Motor neuron (in vitro differentiated cells): ENCODE results near the gene SQOR. TPM values are rescaled to one million over a fixed set of nuclear protein-coding genes. Genes with fewer than 3 reads are reported as not detected.

ENCODE experiments used
- ATAC-seq, 8 experiments: fragments of 200-7000 bp; cut with Tn5 transposase; replicated peaks in 6 of 8; 2 replicates each; pipeline ENCODE4 v1.8.0; 2021; ENCODE audit warnings: mild to moderate bottlenecking in 8 of 8, moderate library complexity in 8 of 8
- H3K27ac ChIP-seq, 2 donors: fragments of 250-450 bp; sonication (Bioruptor Pico); 2 replicates each; pipeline ENCODE4 v1.9.0; 2021; ENCODE audit warnings: antibody characterized with exemption in 2 of 2, mild to moderate bottlenecking in 2 of 2, moderate library complexity in 1 of 2
- H3K4me1 ChIP-seq, 2 donors: fragments of 250-450 bp; sonication (Bioruptor Pico); replicated peaks in 1 of 2; 2 replicates each; pipeline ENCODE4 v1.6.1; 2021; ENCODE audit warnings: antibody characterized with exemption in 2 of 2, mild to moderate bottlenecking in 2 of 2, moderate library complexity in 1 of 2
- H3K4me3 ChIP-seq, 5 donors: fragments of 250-450 bp; sonication (Bioruptor Pico); 2 replicates each; pipeline ENCODE4 v1.9.0; 2021; ENCODE audit warnings: antibody characterized with exemption in 5 of 5, mild to moderate bottlenecking in 5 of 5, moderate library complexity in 4 of 5
- WGBS, 10 experiments: fragments of 450-650 bp; shearing (Covaris generic); methylation state at CpG; one replicate each; pipeline ENCODE4 v1.0.0; 2022; 5-methylcytosine and 5-hydroxymethylcytosine counted together
- in situ Hi-C, 9 experiments: fragments of 400-800 bp; cut with MboI; loops; one replicate each; pipeline ENCODE4 v1.15.0; 2021; ENCODE audit warnings: low sequenced_read_pairs in 9 of 9, low pct_unique_long_range_greater_than_20kb in 2 of 9; ENCODE audit not compliant: unreplicated experiment in 9 of 9
- total RNA-seq, 8 experiments: library from RNA; unstranded; fragments of 300-600 nt; gene quantifications; 2 replicates each; pipeline versions ENCODE4 v1.2.3 to v1.2.4, GENCODE V29; 2022

Gene SQOR
- total RNA-seq, 8 experiments from 2014 or later, result 0.33 to 36.9 (median 0.94) TPM

DNA sequence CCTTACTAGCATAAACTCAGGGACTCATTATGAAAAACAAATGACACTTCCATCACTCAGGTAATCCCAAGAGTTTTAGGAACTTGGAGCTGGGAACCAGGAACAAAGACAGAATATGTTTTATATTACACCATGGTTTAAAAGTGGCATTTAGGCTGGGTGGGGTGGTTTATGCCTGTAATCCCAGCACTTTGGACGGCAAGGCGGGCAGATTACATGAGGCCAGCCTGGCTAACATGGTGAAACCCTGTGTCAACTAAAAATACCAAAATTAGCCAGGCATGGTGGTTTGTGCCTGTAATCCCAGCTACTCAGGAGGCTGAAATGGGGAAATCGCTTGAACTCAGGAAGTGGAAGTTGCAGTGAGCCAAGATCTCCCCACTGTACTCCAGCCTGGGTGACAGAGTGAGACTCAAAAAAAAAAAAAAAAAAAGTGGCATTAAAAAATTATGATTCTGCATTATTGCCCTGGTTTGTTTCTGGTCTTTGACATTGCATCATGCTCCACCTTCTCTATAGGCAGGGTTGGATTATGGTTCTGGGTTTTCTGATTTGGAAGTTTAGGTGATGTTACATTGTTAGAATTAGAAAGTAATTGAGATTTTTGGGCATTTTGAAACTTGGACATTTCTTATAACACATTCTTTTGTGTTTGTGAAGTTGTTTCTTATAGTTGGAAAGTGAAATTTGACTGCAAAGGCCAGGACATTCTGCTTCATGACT, 19.0 kb downstream of the SQOR start:
- H3K4me3 ChIP-seq, result no peak overlapping the region
- no peak overlapping the region for H3K27ac ChIP-seq
- no peak for ATAC-seq
- no peaks in the 10 kb centered on the region for H3K4me1 ChIP-seq
- in situ Hi-C loops, result no loop called here
- 10 to 100% (median 89%) methylated on average over 1 to 3 of the region's 3 CpGs; no CpG with 5 or more reads in 2 of the 10 experiments for WGBS, 10 experiments

DNA sequence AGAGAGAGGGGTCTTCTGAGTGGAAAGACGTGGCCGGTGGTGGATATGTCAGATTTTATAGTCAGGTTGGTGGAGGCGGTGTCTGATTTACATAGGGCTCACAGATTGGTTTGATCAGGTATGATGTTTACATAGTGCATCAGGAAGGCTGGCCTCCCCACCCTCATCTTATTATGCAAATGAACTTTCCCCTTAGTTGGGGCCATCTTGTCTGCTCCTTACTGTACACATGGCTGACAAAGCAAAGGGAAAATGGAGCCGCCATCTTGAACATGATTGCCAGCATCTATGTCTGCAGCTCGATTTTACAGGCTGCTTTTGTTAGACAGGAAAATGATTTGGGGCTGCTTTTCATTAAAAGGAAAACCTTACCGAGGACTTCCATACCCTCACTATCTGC, 19.9 kb downstream of the SQOR start:
- 40 to 100% (median 82%) methylated on average over 1 to 6 of the region's 6 CpGs for WGBS, 10 experiments
- no peak overlapping the region for H3K27ac ChIP-seq
- no peak overlapping the region for H3K4me3 ChIP-seq
- H3K4me1 ChIP-seq, result no peaks in the 10 kb centered on the region
- no peak for ATAC-seq
- in situ Hi-C loops, result no loop called here

DNA sequence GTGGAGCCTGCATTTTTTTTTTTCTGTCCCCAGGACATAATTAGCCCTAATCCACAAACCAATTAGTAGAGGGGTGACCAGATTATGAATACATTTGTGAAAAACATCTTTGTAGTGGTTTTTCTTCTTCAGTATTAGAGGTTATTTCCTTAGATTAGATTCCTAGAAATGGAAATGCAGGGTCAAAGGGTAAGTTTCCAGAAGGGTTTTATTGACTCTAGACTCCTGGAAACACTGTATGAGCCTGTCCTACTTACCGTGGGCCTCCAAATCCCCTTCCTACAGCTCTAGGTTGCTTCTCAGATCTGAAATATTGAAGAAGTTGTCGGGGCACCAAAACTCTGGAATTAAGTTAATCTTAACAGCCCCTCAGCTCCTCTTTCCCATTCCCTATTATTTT, 22.4 kb downstream of the SQOR start:
- 69 to 93% (median 80%) methylated on average over 2 of the region's 2 CpGs; no CpG with 5 or more reads in 4 of the 10 experiments for WGBS, 10 experiments
- no peak for ATAC-seq
- no peak overlapping the region for H3K27ac ChIP-seq
- no peaks in the 10 kb centered on the region for H3K4me1 ChIP-seq
- in situ Hi-C loops, result no loop called here
- no peak overlapping the region for H3K4me3 ChIP-seq

DNA sequence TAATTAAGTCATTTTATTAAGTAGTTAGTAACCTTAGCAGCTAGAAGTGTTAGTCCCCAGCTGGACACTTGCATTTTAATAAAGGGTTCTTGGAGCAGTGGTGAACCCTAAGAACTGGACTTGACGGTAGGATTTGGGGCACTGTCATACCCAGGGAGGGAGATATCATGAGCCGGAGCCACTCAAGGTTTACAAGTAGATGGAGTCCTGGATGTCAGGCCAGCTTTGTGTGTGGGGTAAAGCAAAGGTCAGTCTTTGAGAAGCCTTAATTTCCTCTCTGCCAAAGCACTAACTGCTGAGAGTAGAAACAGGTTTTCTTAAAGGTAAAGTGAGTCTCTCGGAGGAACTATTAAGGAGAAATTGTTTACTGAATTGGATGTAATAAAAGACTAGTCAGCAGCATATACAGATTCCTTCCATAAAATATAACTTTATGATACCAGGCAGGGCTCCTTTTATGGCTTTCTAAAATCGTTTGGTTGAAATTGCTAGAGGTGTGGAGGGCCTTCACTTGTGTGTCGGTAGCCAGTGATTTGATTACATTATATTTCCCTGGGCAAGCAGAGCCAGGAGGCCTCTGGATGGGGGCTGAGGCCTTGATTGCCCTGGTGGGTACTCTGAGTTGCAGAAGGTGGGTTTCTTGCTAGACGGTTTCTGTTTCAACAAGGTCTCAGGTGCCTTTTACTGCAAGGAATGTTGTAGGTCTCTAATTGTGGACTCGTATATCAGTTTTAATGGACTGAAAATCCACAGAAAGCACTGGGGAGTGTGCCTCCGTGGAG, 23.1 kb downstream of the SQOR start:
- ATAC-seq, result peak in 1 of 8 experiments; percentile 11
- H3K27ac ChIP-seq, result no peak overlapping the region
- H3K4me1 ChIP-seq, result no peaks in the 10 kb centered on the region
- H3K4me3 ChIP-seq, result no peak overlapping the region
- in situ Hi-C loops, result no loop called here
- WGBS, 10 experiments, result 41 to 90% (median 77%) methylated on average over 2 to 7 of the region's 8 CpGs

DNA sequence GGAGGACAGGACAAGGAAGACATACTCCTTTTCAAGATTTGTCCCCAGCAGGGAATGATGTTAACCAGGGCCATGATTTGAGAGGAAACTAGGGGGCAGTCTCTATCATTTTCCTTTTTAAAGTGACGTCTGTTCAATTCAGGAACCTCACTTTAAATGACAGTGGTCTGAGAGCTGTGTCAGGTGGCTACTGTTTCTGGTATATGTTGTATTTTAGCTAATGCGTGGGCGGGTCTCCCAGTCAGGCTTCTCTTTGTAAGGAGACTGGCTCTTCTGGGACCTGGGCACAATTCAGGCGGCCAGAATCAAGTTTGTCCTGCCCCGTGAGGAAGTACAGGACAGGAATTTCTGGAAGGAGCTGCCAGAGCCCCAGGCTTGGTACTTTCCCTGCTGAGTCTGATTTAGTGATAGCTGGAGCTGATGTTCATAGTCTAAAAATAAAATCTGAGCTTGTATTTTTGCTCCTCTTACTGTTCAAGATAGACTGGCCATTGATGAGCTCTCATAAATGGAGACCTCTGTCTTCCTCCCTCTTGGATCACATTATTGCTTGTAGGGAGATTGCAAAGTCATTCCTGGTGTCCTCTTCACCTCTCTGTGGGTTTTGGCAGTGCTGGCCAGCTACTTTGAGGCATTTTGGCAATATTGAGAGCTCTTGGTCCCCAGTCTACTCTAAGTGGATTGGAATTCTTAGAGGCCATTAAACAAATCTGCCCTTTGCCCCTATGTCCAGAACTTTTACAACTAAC, 25.6 kb downstream of the SQOR start:
- 70 to 100% (median 76%) methylated on average over 1 to 5 of the region's 5 CpGs; no CpG with 5 or more reads in 3 of the 10 experiments for WGBS, 10 experiments
- Histone ChIP-seq H3K4me1 (peaks cover 0 to 2% of the 10 kb centered on the region in 2 donors), H3K4me3 (no peak overlapping the region), H3K27ac (no peak overlapping the region)
- in situ Hi-C loops, result no loop called here
- ATAC-seq, result no peak

DNA sequence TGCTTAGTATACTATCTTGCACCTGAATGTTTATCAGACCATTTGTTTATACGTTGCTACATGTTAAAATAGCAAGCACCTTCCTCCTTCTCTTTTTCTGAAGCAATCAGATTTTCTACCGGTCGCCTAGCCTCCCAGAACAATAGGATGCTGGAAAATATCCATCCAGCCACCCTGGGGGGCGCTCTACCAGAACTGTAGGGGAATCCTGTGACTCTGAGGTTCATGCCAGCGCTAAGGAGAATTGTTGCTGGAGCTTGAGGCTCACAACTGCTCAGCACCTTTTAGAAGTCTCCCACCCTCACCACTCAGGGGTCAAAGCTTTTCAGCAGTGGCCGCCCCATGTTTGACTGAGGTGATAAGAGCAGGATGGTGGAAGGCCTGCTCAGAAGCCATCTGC, 27.5 kb downstream of the SQOR start:
- Histone ChIP-seq H3K4me1 (peaks cover 0 to 2% of the 10 kb centered on the region in 2 donors), H3K27ac (no peak overlapping the region), H3K4me3 (no peak overlapping the region)
- WGBS, 10 experiments, result 0 to 100% (median 77%) methylated on average over 1 to 6 of the region's 6 CpGs; no CpG with 5 or more reads in 2 of the 10 experiments
- in situ Hi-C loops, result no loop called here
- no peak for ATAC-seq

DNA sequence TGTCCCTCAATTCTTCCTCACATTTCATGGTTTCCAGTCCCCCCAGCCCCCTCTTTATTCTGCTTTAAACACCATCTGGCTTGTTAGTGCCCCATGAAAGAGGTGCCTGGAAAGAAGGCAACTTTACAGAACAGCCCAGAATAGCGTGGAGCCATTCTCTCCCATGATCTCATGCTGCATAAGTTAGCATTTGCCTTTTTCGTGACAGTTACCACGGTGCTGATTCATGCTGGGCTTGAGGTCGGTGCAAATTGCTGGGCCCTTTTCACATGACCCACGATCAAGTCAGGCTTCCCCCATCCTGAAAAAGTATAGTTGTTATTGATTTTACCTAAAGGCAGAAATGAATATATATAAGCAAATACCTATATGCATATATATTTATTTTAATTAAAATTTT, 29.6 kb downstream of the SQOR start:
- 13 to 60% (median 20%) methylated on average over 1 to 5 of the region's 5 CpGs; no CpG with 5 or more reads in 5 of the 10 experiments for WGBS, 10 experiments
- in situ Hi-C loops, result no loop called here
- ATAC-seq, result peak; percentile 16 to 94 (median 82)
- Histone ChIP-seq H3K4me3 (no peak overlapping the region), H3K4me1 (peaks cover 0 to 2% of the 10 kb centered on the region in 2 donors), H3K27ac (no peak overlapping the region)

DNA sequence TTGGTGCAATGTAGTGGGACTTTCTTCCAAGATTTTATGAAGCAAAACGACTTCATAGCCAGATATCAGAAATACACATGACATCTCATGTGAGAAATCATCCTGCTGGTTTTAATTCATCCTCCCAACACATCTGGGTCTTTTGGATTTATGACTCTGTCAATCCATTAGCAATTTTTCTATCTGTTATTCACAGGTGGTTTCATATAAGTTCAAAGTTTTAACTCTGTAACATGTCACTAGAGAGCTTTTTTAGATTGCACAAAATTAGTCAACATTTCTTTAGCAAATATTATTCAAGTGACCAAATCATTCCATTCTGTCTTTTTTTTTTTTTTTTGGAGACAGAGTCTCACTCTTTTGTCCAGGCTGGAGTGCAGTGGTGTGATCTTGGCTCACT, 30.4 kb downstream of the SQOR start:
- Histone ChIP-seq H3K4me1 (peaks cover 0 to 2% of the 10 kb centered on the region in 2 donors), H3K4me3 (no peak overlapping the region), H3K27ac (no peak overlapping the region)
- 0 to 100% (median 31%) methylated on average over 1 of the region's 1 CpG; no CpG with 5 or more reads in 4 of the 10 experiments for WGBS, 10 experiments
- ATAC-seq, result no peak
- in situ Hi-C loops, result no loop called here

DNA sequence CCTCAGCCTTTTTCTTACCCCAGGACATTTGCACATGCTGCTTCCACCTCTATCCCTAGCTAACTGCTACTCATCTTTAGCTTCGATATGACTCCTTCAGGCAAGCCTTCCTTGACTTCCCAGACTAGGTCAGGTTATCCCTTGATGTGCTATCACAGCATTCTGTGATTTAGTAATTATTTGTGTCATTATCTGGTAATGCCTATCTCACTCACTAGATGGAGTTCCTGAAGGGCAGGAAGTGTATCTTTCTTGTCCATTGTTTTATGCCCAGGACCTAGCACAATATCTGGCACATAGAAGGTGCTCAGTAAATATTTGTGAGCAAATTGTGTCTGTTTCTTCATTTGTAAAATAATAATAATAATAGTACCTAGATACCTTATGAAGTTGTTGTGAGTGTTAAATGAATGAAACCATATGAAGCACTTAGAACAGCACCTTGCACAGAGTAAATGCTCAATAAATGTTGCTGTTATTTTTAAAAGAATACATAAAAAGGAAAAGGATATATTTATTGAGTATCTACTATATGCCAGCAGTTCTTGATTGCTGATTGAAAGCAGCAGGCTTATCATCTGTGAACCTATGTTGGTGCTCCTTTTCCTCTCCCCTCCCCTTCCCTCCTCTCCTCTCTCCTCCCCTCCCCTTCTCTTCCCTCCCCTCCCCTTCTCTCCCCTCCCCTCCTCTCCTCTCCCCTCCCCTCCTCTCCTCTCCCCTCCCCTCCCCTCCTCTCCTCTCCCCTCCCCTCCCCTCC, 31.5 kb downstream of the SQOR start:
- Histone ChIP-seq H3K4me3 (no peak overlapping the region), H3K27ac (no peak overlapping the region), H3K4me1 (peaks cover 2% of the 10 kb centered on the region in 2 donors)
- ATAC-seq, result no peak
- WGBS, 10 experiments, result 83 to 100% (median 83%) methylated on average over 1 of the region's 1 CpG; no CpG with 5 or more reads in 6 of the 10 experiments
- in situ Hi-C loops, result no loop called here

DNA sequence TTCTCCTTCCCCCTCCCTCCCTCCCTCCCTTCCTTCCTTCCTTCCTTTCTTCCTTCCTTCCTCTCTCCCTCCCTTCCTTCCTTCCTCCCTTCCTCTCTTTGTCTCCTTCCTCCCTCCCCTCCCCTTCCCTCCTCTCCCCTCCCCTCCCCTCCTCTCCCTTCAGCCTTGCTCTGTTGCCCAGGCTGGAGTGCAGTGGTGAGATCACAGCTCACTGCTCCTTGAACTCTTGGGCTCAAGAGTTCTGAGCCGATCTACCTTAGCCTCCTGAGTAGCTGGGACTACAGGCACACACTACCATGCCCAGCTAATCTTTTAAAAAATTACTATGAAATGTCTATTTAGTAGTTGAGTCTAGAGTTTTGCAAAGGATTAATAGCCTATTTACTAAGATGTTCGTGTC, 32.2 kb downstream of the SQOR start:
- Histone ChIP-seq H3K4me1 (peaks cover 2% of the 10 kb centered on the region in 2 donors), H3K27ac (no peak overlapping the region), H3K4me3 (no peak overlapping the region)
- in situ Hi-C loops, result no loop called here
- no peak for ATAC-seq
- WGBS, 10 experiments, result 43 to 100% (median 83%) methylated on average over 1 of the region's 2 CpGs; no CpG with 5 or more reads in 3 of the 10 experiments

DNA sequence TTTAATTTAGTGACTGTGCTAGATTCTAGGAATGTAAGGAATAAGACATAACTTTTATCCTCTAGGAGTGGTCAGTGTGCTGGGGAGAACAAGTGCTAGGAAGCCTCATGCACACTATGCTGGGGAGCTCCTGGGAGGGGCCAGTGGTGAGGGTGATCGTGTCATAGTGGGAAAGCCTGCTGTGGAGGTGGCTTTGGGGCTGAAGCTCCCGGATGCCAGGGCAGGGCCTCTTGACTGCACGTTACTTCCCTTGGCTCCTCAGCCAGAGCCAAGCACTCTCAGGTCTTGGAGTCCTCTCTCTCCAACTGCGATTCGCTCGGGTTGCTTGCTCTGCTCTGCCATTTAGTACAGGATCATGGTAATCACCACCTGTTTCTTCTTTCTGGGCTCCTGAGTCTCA, 33.6 kb downstream of the SQOR start:
- Histone ChIP-seq H3K4me1 (peaks cover 2% of the 10 kb centered on the region in 2 donors), H3K4me3 (no peak overlapping the region), H3K27ac (no peak overlapping the region)
- ATAC-seq, result no peak
- in situ Hi-C loops, result no loop called here
- WGBS, 10 experiments, result 65 to 100% (median 85%) methylated on average over 1 to 5 of the region's 6 CpGs; no CpG with 5 or more reads in 3 of the 10 experiments

DNA sequence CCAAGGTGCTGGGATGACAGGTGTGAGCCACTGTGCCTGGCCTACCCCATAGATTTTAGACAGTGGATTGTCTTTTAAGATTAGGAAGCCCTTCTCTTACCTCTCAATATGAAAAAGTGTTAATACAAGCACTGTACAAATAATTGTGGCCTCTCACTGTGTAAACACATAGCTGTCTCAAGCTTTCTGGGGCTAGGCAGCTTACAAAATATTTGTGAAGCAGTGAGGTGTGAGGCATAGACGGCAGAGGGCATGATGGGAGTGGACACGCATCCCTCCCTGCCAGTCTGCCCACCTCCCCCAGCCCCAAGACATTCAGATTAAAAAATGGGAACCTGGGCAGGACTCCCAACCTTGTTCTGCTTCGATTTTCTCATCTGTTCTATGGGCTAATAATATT, 34.6 kb downstream of the SQOR start:
- 0 to 80% (median 60%) methylated on average over 1 to 3 of the region's 3 CpGs; no CpG with 5 or more reads in 5 of the 10 experiments for WGBS, 10 experiments
- Histone ChIP-seq H3K4me3 (no peak overlapping the region), H3K4me1 (peaks cover 2% of the 10 kb centered on the region in 2 donors), H3K27ac (no peak overlapping the region)
- in situ Hi-C loops, result no loop called here
- no peak for ATAC-seq
